ENCODE results near the gene CHRNA1.

DNA sequence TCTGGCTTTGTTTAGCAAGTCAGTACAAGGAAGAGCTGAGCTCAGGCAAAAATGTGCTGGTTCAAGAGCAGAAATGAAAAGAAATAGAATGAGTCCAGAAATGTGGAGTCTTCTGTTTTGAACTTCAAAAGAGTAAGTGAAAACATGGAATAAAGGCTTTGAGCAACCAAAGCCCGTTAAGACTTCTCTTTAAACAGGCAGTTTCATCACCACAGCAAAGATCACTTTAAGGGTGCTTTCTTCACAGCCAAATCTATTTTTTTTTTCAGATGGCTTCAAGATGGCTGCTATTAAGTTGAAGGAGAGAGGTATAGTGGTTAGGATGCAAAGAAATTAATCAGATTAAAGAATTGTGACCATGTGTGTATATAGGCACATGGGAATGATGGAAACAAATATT, 2.0 kb upstream of the CHRNA1 start:
- no peak for TF ChIP-seq EZH2 (IDR thresholded peaks at IDR 0.05; ENCODE audit: borderline replicate concordance, low read length)
- TF ChIP-seq, protein P1, sequence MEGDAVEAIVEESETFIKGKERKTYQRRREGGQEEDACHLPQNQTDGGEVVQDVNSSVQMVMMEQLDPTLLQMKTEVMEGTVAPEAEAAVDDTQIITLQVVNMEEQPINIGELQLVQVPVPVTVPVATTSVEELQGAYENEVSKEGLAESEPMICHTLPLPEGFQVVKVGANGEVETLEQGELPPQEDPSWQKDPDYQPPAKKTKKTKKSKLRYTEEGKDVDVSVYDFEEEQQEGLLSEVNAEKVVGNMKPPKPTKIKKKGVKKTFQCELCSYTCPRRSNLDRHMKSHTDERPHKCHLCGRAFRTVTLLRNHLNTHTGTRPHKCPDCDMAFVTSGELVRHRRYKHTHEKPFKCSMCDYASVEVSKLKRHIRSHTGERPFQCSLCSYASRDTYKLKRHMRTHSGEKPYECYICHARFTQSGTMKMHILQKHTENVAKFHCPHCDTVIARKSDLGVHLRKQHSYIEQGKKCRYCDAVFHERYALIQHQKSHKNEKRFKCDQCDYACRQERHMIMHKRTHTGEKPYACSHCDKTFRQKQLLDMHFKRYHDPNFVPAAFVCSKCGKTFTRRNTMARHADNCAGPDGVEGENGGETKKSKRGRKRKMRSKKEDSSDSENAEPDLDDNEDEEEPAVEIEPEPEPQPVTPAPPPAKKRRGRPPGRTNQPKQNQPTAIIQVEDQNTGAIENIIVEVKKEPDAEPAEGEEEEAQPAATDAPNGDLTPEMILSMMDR (IDR thresholded peaks at IDR 0.05; ENCODE audit: low read length) = no peak

Measured in OCI-LY1 (cell line).